GM19324 (cell line): Measurements from ENCODE around the gene SETD3.

Experiments
- ATAC-seq: cut with Tn5 transposase; IDR thresholded peaks from one replicate; pipeline ENCODE4 v1.9.1; 2021; ENCODE audit warnings: mild to moderate bottlenecking, moderate library complexity; ENCODE audit not compliant: unreplicated experiment, low FRiP score

SETD3 gene

GRCh38 chr14:99463974-99464373, 16.7 kb downstream of the SETD3 start:
- no peak for ATAC-seq

- ATAC-seq = no peak
These were observed 18.4 kb downstream of the SETD3 start for GRCh38 chr14:99462210-99462609.

- ATAC-seq = no peak
These were observed 19.1 kb downstream of the SETD3 start for GRCh38 chr14:99461411-99462085.

GRCh38 chr14:99460793-99461192, 19.9 kb downstream of the SETD3 start:
- no peak for ATAC-seq

- no peak for ATAC-seq
These were observed 21.1 kb downstream of the SETD3 start for GRCh38 chr14:99459481-99460100.

GRCh38 chr14:99454246-99454645, 26.4 kb downstream of the SETD3 start:
- no peak for ATAC-seq

- ATAC-seq = no peak
These were observed 27.7 kb downstream of the SETD3 start for GRCh38 chr14:99452968-99453367.

- ATAC-seq = no peak
These were observed 29.4 kb downstream of the SETD3 start for GRCh38 chr14:99451234-99451633.

- no peak for ATAC-seq
These were observed 30.4 kb downstream of the SETD3 start for GRCh38 chr14:99450266-99450665.

- no peak for ATAC-seq
These were observed 32.9 kb downstream of the SETD3 start for GRCh38 chr14:99447739-99448138.

GRCh38 chr14:99445931-99446330, 34.7 kb downstream of the SETD3 start:
- no peak for ATAC-seq

- ATAC-seq = no peak
These were observed 38.7 kb downstream of the SETD3 start for GRCh38 chr14:99441918-99442317.

GRCh38 chr14:99441157-99441870, 39.3 kb downstream of the SETD3 start:
- no peak for ATAC-seq

- ATAC-seq = no peak
These were observed 40.4 kb downstream of the SETD3 start for GRCh38 chr14:99440278-99440677.

GRCh38 chr14:99437706-99438105, 43.0 kb downstream of the SETD3 start:
- no peak for ATAC-seq

- no peak for ATAC-seq
These were observed 44.1 kb downstream of the SETD3 start for GRCh38 chr14:99436247-99437180.

- ATAC-seq = no peak
These were observed 45.3 kb downstream of the SETD3 start for GRCh38 chr14:99435327-99435726.

- no peak for ATAC-seq
These were observed 48.2 kb downstream of the SETD3 start for GRCh38 chr14:99432485-99432884.

- ATAC-seq = no peak
These were observed 48.7 kb downstream of the SETD3 start for GRCh38 chr14:99431986-99432385.

- ATAC-seq = no peak
These were observed 50.2 kb downstream of the SETD3 start for GRCh38 chr14:99430491-99430890.
